Measurements from ENCODE around the gene CEP85L. TPM values are rescaled to one million over a fixed set of nuclear protein-coding genes. Genes with fewer than 3 reads are reported as not detected.

CEP85L gene
- total and polyA plus RNA-seq, 10 of the 15 experiments (the other 5 are each of a cell fraction or from before 2014, with no cell fraction given): 1.8 to 10.9 (median 7.1) TPM

DNA sequence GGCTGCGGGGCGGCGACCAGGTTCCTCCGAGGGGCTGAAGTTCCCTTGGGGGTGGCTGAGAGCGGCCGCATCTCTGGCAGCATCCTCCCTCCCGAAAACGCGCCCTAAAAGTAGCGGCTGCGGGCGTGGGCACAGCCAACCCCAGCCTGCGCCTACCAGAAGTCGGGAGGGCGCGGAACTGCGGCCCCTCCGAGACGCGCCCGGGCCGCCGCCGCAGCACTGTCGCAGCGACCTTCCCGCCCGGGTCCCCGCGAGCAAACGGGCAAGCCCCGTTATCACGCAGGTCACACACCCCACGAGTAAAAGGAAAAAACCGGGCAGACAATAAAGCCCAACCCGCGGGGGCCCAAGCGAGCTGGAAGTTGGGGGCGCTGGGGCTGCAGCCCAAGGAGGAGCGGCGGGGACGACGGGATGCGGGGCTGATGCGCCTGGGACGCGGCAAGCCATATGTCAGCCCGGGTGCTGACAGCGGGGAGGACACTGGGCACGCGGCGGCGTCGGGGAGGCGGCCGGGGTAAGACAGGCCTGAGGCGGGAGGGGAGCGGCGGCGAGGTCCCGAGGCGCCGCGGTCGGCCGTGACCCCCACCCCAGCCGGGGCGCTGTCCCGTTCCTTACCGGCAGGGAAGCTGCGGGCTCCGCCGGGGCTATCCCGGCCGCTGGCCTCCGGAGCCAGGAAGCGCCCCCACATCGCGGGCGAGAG lies 659 bp downstream of the CEP85L start (continued):
- TF ChIP-seq EZH2 (IDR thresholded peaks at IDR 0.05; ENCODE audit: borderline replicate concordance, control insufficient read depth, low read depth, low read length): no peak

DNA sequence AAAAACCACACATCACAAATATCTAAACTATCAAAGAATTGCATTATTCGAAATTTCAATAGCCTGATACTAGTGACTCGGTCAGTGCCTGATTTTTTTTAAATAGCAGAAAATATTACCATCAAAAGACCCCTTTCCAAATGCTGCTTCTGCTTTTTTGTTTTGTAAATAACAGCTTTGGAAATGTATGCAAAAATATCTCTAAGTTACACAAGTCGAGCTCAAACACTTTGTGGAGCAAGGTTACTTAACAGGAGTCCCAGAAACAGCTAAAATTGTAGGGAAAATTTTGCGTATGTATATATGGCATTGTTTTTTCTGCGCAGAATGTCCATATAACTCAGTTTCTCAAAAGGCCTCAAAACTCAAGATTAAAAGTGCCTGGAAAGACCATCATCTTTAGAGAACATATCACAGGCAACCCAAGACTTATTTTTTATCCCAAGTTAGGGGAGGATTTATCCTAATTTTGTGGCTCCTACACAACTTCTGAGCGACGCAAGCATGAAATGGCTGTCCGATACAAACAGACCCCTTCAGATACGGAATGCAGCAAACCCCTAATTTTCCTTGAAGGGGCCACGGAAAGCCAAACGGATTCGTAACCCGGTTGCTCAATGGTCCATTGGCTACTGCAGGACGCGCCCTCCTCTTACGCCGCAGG lies 1.3 kb downstream of the CEP85L start:
- TF ChIP-seq SIN3A (IDR thresholded peaks at IDR 0.05; ENCODE audit: low read depth, low read length) (no peak), CREB1 (IDR thresholded peaks at IDR 0.05; ENCODE audit: low read depth) (no peak), MYC (IDR thresholded peaks at IDR 0.05; ENCODE audit: insufficient read depth, insufficient read length, insufficient replicate concordance, low read length, severe bottlenecking) (no peak)
- TF ChIP-seq, protein P1, sequence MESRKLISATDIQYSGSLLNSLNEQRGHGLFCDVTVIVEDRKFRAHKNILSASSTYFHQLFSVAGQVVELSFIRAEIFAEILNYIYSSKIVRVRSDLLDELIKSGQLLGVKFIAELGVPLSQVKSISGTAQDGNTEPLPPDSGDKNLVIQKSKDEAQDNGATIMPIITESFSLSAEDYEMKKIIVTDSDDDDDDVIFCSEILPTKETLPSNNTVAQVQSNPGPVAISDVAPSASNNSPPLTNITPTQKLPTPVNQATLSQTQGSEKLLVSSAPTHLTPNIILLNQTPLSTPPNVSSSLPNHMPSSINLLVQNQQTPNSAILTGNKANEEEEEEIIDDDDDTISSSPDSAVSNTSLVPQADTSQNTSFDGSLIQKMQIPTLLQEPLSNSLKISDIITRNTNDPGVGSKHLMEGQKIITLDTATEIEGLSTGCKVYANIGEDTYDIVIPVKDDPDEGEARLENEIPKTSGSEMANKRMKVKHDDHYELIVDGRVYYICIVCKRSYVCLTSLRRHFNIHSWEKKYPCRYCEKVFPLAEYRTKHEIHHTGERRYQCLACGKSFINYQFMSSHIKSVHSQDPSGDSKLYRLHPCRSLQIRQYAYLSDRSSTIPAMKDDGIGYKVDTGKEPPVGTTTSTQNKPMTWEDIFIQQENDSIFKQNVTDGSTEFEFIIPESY (IDR thresholded peaks at IDR 0.05): no peak
- Histone ChIP-seq H3K9me3 (replicated peaks; ENCODE audit: control insufficient read depth, insufficient read depth, low read length) (no peaks in the 10 kb centered on the region), H3K27me3 (replicated peaks in 1 of 2; ENCODE audit: control insufficient read depth in 2 of 2, insufficient read depth in 2 of 2, low read length in 1 of 2) (no peaks in the 10 kb centered on the region), H3K4me3 (peak overlapping the region; percentile 92), H3K4me1 (ENCODE audit: control insufficient read depth, insufficient read depth, low read length) (peaks cover 5% of the 10 kb centered on the region), H3K79me2 (ENCODE audit: control insufficient read depth, insufficient read depth, low read length) (peaks cover 34% of the 10 kb centered on the region), H3K9ac (ENCODE audit: control insufficient read depth, insufficient read depth, low read length) (peak overlapping the region; percentile 85), H4K20me1 (ENCODE audit: control insufficient read depth, insufficient read depth) (no peaks in the 10 kb centered on the region), H3K27ac (ENCODE audit: control insufficient read depth, insufficient read depth) (peak overlapping the region; percentile 71), H3K4me2 (ENCODE audit: control insufficient read depth, insufficient read depth) (peak overlapping the region; percentile 72), H2AFZ (ENCODE audit: control insufficient read depth, low read depth, low read length) (peak overlapping the region; percentile 86), H3K36me3 (ENCODE audit: control insufficient read depth in 2 of 2, insufficient read depth in 2 of 2, low read length in 1 of 2) (peaks cover 0 to 2% of the 10 kb centered on the region in 2 experiments; a peak in 1 of 4 replicates)
- no TSS peak for BruUV-seq (replicated peaks)
- FAIRE-seq: peak; percentile 7
- SMC1A ChIA-PET (ENCODE audit: uncharacterized antibody, unreplicated experiment): interaction anchor here (1.1 to 1.3 kb wide), 4 partner anchors 10 to 80 kb away, joined by 3 to 5 read pairs (median 4); no protein-coding TSS in a partner anchor
- no peak for ATAC-seq
- CTCF ChIA-PET: interaction anchor here (0.8 kb wide), 1 partner anchor 84 kb away, joined by 4 read pairs; no protein-coding TSS in a partner anchor
- intact Hi-C loops (cut with micrococcal nuclease; ENCODE audit: unreplicated experiment): loop anchor here (2.0 to 10.0 kb wide), 3 partner anchors 59 to 245 kb away; partner anchors contain the start of gene ASF1A
- in situ Hi-C loops (cut with MboI): no loop called here
- 2% methylated on average over 17 of the region's 17 CpGs for WGBS (ENCODE audit: insufficient coverage, insufficient replicate concordance, low lambda C conversion rate, missing lambda C conversion rate)
- POLR2A ChIA-PET: interaction anchor here (1.5 kb wide), 1 partner anchor 59 kb away, joined by 4 read pairs; no protein-coding TSS in a partner anchor
- RAD21 ChIA-PET (ENCODE audit: unreplicated experiment): interaction anchor here (1.5 kb wide), 1 partner anchor 58 kb away, joined by 3 read pairs; no protein-coding TSS in a partner anchor
- DNase-seq (ENCODE audit: low read depth, low spot score): no peak

Data from GM12878 (cell line).